Right atrium auricular region (tissue), 2 donors: Measurements from ENCODE around the gene BHLHE41. TPM values are rescaled to one million over a fixed set of nuclear protein-coding genes. Genes with fewer than 3 reads are reported as not detected.
A peak's percentile ranks its signal among the peaks of the same experiment; 100 is the strongest.

ENCODE experiments used
- DNase-seq: peaks from one replicate; pipeline ENCODE4 v3.0.0-alpha.2; 2019; ENCODE audit warnings: low spot score
- H3K27ac ChIP-seq, 2 donors: fragments of 200-600 bp; sonication (generic); 1 replicate in 1 of 2; 2 replicates in 1 of 2; pipeline ENCODE4 v1.5.1; 2016 to 2019
- H3K27me3 ChIP-seq, 2 donors: fragments of 200-600 bp; sonication (generic); one replicate each; pipeline versions ENCODE4 v1.5.1 to v1.6.0; 2017 to 2019
- H3K36me3 ChIP-seq: fragments of 200-600 bp; sonication (generic); one replicate; pipeline ENCODE4 v1.5.1; 2016
- H3K4me1 ChIP-seq, 2 donors: fragments of 200-600 bp; sonication (generic); one replicate each; pipeline versions ENCODE4 v1.5.1 to v1.6.0; 2017 to 2019
- H3K4me3 ChIP-seq, 2 donors: fragments of 200-600 bp; sonication (generic); 1 replicate in 1 of 2; 2 replicates in 1 of 2; pipeline ENCODE4 v1.5.1; 2017 to 2019; ENCODE audit warnings: mild to moderate bottlenecking in 1 of 2, moderate library complexity in 1 of 2
- H3K9me3 ChIP-seq, 2 donors: fragments of 200-600 bp; sonication (generic); one replicate each; pipeline ENCODE4 v1.5.1; 2019
- total RNA-seq, 2 donors: library from RNA; depleted of rRNA; stranded (reverse); fragments of >200 nt; gene quantifications; one replicate each; pipeline ENCODE4 v1.1.0, GENCODE V29; 2016
- TF ChIP-seq, protein P1 (sequence below), 2 donors: fragments of 200-600 bp; sonication (generic); IDR thresholded peaks; one replicate each; pipeline ENCODE4 v1.5.1; 2019; ENCODE audit warnings: antibody characterized with exemption in 2 of 2

BHLHE41 gene
- total RNA-seq, 2 donors from 2014 or later, result 13.4 to 15.0 TPM

DNA sequence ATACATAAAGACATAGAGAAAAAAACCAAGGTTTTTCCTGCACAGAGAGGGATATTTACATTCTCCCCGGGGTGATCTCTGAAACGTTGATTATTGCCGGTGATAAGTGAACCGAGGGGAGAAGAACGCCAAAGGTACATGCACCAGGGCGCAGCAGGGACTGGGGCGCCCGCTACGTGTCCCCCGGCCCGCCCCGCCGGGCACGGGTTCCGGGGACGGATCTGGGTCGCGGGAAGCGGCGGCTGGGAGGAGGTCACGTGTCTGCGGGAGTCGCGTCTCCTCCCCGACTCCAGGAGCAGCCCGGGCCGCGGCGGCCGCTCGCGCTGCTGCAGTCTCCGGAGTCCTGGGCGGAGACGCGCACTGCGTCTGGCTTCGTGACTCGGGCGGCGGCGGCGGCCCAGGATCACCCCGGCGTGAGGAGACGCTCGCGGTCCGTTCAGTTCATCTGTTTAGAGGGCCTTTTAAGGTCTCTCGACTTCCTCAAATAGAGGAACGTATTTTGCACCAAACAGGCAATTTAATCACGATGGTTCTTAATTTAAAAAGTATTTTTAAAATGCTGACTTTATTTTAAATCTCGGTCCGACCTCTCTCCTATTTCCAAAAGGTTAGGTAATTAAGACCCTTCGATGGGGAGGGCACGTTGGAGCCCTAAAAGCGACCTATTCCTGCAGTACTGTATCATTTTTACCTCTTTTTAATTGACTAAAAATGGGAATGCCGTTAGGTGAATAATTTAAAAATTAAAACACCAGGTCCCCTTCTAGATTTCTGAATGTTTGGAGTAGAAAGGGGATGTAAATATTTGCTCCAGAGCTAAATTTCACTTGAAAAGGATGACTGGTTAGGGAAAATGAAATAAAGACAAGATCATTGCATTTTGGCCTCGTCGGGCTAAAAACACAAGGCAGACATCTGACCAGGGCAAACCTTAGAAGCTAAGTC, 1.8 kb upstream of the BHLHE41 start:
- Histone ChIP-seq H3K36me3 (no peaks in the 10 kb centered on the region), H3K4me1 (peaks cover 0 to 25% of the 10 kb centered on the region in 2 donors), H3K9me3 (no peaks in the 10 kb centered on the region), H3K4me3 (peak overlapping the region; percentile 60 to 67), H3K27ac (peak overlapping the region; percentile 97), H3K27me3 (no peaks in the 10 kb centered on the region)
- peak; percentile 87 for DNase-seq
- TF ChIP-seq, protein P1, sequence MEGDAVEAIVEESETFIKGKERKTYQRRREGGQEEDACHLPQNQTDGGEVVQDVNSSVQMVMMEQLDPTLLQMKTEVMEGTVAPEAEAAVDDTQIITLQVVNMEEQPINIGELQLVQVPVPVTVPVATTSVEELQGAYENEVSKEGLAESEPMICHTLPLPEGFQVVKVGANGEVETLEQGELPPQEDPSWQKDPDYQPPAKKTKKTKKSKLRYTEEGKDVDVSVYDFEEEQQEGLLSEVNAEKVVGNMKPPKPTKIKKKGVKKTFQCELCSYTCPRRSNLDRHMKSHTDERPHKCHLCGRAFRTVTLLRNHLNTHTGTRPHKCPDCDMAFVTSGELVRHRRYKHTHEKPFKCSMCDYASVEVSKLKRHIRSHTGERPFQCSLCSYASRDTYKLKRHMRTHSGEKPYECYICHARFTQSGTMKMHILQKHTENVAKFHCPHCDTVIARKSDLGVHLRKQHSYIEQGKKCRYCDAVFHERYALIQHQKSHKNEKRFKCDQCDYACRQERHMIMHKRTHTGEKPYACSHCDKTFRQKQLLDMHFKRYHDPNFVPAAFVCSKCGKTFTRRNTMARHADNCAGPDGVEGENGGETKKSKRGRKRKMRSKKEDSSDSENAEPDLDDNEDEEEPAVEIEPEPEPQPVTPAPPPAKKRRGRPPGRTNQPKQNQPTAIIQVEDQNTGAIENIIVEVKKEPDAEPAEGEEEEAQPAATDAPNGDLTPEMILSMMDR (IDR thresholded peaks at IDR 0.05), result peak in 1 of 2 donors; percentile 29

DNA sequence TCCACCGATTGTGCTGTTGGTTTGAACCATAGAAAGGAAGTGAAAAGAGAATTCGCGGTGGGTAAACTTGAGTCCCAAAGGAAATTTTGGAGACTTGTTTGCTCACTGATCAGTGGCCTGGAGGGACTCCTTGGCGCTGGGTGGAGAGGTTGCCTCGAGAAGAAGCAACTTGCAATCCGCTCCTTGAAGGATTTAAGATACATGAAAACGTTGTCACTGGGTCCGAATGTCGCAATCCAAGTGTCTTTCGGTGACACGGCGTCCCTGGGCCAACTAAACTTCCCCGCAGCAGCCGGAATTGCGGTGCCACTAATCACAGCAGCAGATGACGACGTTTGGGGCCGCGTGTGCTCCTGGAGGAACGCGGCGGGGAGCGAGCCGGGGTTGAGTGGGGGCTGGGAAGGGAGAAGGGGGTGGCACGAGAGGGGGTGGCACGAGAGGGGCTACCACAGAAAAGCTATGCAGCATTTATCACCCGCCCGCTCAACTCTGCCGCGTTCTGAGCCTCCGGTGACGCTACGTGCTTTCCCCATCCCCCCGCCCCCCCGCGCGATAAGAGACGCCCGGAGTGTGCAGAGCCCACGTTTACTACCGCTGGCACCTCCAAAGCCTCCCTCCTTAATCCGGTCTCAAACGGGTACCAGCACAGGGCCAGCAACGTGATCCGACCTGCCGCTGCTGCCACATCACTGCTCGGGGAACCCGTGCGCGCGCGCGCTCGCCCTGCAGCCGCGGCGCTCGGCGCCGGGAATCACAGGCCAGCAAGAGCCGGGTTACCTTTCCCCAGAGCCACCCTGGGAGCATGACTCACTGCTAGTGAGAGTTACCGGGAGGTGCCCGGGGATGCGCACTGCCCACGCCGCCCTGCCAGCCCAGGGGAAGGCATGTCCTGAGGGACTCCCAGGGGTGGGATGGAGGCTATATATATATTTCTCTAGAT, 833 bp upstream of the BHLHE41 start:
- Histone ChIP-seq H3K4me3 (peak overlapping the region; percentile 60 to 67), H3K27me3 (no peaks in the 10 kb centered on the region), H3K4me1 (peaks cover 0 to 35% of the 10 kb centered on the region in 2 donors), H3K9me3 (no peaks in the 10 kb centered on the region), H3K36me3 (no peaks in the 10 kb centered on the region), H3K27ac (peak overlapping the region; percentile 97)
- TF ChIP-seq, protein P1 (IDR thresholded peaks at IDR 0.05), result no peak
- peak; percentile 85 for DNase-seq

GRCh38 chr12:26123482-26123980, 1.3 kb downstream of the BHLHE41 start:
- TF ChIP-seq, protein P1 (IDR thresholded peaks at IDR 0.05), result peak in 1 of 2 donors; percentile 10
- H3K27ac ChIP-seq, result peak overlapping the region; percentile 97
- no peaks in the 10 kb centered on the region for H3K9me3 ChIP-seq
- peak overlapping the region; percentile 60 to 67 for H3K4me3 ChIP-seq
- H3K27me3 ChIP-seq, result no peaks in the 10 kb centered on the region
- H3K4me1 ChIP-seq, result peaks cover 0 to 54% of the 10 kb centered on the region in 2 donors
- no peak for DNase-seq
- H3K36me3 ChIP-seq, result no peaks in the 10 kb centered on the region

- TF ChIP-seq, protein P1 (IDR thresholded peaks at IDR 0.05), result peak; percentile 9 to 59
- Histone ChIP-seq H3K36me3 (no peaks in the 10 kb centered on the region), H3K9me3 (no peaks in the 10 kb centered on the region), H3K27ac (peak overlapping the region; percentile 97), H3K4me1 (peaks cover 0 to 60% of the 10 kb centered on the region in 2 donors), H3K4me3 (peak overlapping the region; percentile 60 to 67), H3K27me3 (no peaks in the 10 kb centered on the region)
- peak; percentile 81 for DNase-seq
Measured at GRCh38 chr12:26122681-26123481, 2.0 kb downstream of the BHLHE41 start.
